Adrenal gland (tissue), 5 donors: Measurements from ENCODE around the gene PRODH.

ENCODE experiments used
- POLR2A ChIP-seq, 2 donors: fragments of 450-650 bp; IDR thresholded peaks; one replicate each; pipeline ENCODE4 v1.6.1; 2017; ENCODE audit warnings: antibody characterized with exemption in 2 of 2, mild to moderate bottlenecking in 2 of 2, moderate library complexity in 1 of 2
- TF ChIP-seq, protein P1 (sequence below), 6 experiments: fragments of 450-650 bp in 4 of 6; fragments of 200-600 bp in 2 of 6; sonication (generic) in 1 of 6; IDR thresholded peaks; 1 replicate in 5 of 6; 2 replicates in 1 of 6; pipeline versions ENCODE4 v1.5.1 to v1.8.0; 2016 to 2021; ENCODE audit warnings: antibody characterized with exemption in 6 of 6, mild to moderate bottlenecking in 2 of 6, moderate library complexity in 1 of 6
- donor health status: DM: no; HTN: no; CAD: no.

DNA sequence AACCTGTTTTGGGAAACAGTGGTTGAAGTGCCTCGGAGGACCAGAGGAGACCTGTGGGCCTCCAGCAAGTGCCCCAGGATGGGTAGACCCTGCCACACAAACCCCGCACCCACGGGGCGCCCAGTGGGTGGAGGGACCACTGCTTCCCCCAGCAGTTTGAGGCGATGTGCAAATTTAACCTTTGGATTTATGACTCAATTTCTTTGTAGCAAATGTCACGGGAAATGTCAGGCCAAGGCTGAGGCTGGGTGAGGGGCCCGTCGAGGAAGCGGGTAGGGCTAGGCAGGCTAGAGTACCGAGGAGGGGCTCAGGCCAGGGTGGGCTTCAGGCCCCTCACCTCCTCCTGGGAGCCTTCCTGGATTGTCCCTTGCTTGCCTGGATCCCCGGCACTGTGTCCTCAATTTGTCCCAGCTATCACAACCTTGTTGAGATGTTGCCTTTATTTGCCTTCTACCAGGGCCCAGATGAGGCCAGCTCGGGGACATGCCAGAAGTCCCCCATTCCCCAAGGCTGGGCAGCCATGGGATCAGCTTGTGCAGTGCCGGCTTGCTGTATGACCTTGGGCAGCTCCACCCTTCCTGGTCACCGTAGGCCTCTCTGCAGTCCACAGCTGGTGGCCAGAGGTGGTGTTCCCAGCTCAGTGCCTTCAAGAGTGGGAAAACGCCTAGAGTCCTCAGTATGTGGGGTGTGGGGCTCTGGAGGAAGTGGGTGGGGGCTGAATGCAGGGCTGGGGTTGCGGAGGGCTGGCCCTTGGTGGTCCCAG is 39.5 kb upstream of the PRODH start:
- TF ChIP-seq, protein P1, sequence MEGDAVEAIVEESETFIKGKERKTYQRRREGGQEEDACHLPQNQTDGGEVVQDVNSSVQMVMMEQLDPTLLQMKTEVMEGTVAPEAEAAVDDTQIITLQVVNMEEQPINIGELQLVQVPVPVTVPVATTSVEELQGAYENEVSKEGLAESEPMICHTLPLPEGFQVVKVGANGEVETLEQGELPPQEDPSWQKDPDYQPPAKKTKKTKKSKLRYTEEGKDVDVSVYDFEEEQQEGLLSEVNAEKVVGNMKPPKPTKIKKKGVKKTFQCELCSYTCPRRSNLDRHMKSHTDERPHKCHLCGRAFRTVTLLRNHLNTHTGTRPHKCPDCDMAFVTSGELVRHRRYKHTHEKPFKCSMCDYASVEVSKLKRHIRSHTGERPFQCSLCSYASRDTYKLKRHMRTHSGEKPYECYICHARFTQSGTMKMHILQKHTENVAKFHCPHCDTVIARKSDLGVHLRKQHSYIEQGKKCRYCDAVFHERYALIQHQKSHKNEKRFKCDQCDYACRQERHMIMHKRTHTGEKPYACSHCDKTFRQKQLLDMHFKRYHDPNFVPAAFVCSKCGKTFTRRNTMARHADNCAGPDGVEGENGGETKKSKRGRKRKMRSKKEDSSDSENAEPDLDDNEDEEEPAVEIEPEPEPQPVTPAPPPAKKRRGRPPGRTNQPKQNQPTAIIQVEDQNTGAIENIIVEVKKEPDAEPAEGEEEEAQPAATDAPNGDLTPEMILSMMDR (IDR thresholded peaks at IDR 0.05): no peak
- no peak for TF ChIP-seq POLR2A (IDR thresholded peaks at IDR 0.05)
